ENCODE measurements around the gene CSTPP1. TPM values are rescaled to one million over a fixed set of nuclear protein-coding genes. Genes with fewer than 3 reads are reported as not detected.

The CSTPP1 gene
- total RNA-seq, 2 donors from 2014 or later, result 35.8 to 63.6 TPM

DNA sequence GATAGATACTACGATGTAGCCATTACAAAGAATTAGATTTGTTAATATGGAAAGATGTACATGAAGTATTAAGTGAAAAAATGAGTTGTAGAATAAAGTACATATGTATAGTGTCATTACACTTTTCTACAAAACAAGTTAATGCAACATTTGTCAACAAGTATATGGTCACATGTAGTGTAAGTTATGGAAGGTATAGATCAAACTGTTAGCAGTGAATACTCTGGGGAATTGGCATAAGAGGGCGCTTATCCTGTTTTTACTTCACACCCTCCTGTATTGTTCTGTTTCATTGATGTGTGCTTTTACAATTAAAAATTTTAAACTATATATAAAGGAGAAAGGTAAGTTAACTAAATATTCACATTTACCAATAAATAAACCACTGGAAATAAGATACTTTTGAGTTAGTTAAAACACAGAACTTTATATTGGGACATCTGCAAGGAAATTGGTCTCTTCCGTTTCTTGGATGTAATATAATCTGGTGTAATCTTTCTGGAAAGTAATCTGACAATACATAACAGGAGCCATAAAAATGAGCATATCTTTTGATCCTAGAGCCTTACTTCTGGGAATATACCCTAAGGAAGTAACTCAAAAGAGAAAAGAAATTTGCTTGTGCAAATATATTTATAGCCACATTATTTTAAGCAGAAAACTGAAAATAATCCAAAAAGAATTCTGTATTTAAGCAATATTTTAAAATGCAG, 34.5 kb downstream of the CSTPP1 start:
- no peak overlapping the region for H3K9ac ChIP-seq (ENCODE audit: low read depth in 2 of 2, low read length in 2 of 2)
- no peak for DNase-seq
- no peaks in the 10 kb centered on the region for H3K27me3 ChIP-seq
- H3K36me3 ChIP-seq, result no peaks in the 10 kb centered on the region
- no peak overlapping the region for H3K4me3 ChIP-seq
- TF ChIP-seq CTCF (IDR thresholded peaks at IDR 0.05), result no peak
- intact Hi-C loops (cut with DNase I), result no loop called here
- no peak overlapping the region for H3K27ac ChIP-seq
- no peaks in the 10 kb centered on the region for H3K9me3 ChIP-seq
- no peaks in the 10 kb centered on the region for H3K4me1 ChIP-seq

DNA sequence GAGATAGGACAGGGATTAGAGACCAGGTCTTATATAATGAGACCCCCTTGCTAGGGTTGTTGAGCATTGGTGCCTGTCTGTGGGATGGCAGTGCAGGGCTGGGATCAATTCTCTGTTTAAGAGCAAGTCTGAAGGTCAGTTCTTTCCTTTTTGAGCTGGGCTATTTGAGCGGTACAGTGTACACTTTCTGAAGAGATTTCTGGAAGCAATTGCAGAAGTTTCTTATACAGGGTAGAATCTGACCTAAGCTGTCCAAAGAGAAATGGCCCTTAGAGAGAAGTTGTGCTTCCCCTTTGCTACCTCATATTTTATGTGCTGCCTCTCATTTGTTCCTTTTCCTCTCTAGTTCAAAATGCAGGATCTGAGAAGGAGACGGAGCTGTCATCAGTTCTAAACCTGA, 35.8 kb downstream of the CSTPP1 start:
- intact Hi-C loops (cut with DNase I), result no loop called here

GRCh38 chr11:46972821-46973220, 36.3 kb downstream of the CSTPP1 start:
- H3K27me3 ChIP-seq, result no peaks in the 10 kb centered on the region
- intact Hi-C loops (cut with DNase I), result no loop called here
- H3K9me3 ChIP-seq, result no peaks in the 10 kb centered on the region
- H3K9ac ChIP-seq (ENCODE audit: low read depth in 2 of 2, low read length in 2 of 2), result no peak overlapping the region
- no peak overlapping the region for H3K4me3 ChIP-seq
- TF ChIP-seq CTCF (IDR thresholded peaks at IDR 0.05), result no peak
- H3K4me1 ChIP-seq, result no peaks in the 10 kb centered on the region
- no peaks in the 10 kb centered on the region for H3K36me3 ChIP-seq
- H3K27ac ChIP-seq, result no peak overlapping the region
- no peak for DNase-seq

More for the DNA sequence above, 35.8 kb downstream of the CSTPP1 start:
- no peaks in the 10 kb centered on the region for H3K9me3 ChIP-seq
- no peak overlapping the region for H3K9ac ChIP-seq (ENCODE audit: low read depth in 2 of 2, low read length in 2 of 2)
- no peaks in the 10 kb centered on the region for H3K36me3 ChIP-seq
- H3K4me1 ChIP-seq, result no peaks in the 10 kb centered on the region
- no peak overlapping the region for H3K4me3 ChIP-seq
- no peak for DNase-seq
- TF ChIP-seq CTCF (IDR thresholded peaks at IDR 0.05), result no peak
- H3K27ac ChIP-seq, result peak overlapping the region; percentile 14
- no peaks in the 10 kb centered on the region for H3K27me3 ChIP-seq

GRCh38 chr11:46976182-46976854, 39.8 kb downstream of the CSTPP1 start:
- Histone ChIP-seq H3K27me3 (no peaks in the 10 kb centered on the region), H3K9ac (ENCODE audit: low read depth in 2 of 2, low read length in 2 of 2) (no peak overlapping the region), H3K27ac (no peak overlapping the region), H3K36me3 (no peaks in the 10 kb centered on the region), H3K4me3 (no peak overlapping the region), H3K4me1 (no peaks in the 10 kb centered on the region), H3K9me3 (no peaks in the 10 kb centered on the region)
- no peak for TF ChIP-seq CTCF (IDR thresholded peaks at IDR 0.05)
- intact Hi-C loops (cut with DNase I), result no loop called here
- DNase-seq, result no peak

GRCh38 chr11:46977038-46977813, 40.7 kb downstream of the CSTPP1 start:
- no peak for TF ChIP-seq CTCF (IDR thresholded peaks at IDR 0.05)
- no peaks in the 10 kb centered on the region for H3K4me1 ChIP-seq
- no peak overlapping the region for H3K9ac ChIP-seq (ENCODE audit: low read depth in 2 of 2, low read length in 2 of 2)
- no peak for DNase-seq
- intact Hi-C loops (cut with DNase I), result no loop called here
- no peaks in the 10 kb centered on the region for H3K9me3 ChIP-seq
- no peak overlapping the region for H3K27ac ChIP-seq
- H3K27me3 ChIP-seq, result no peaks in the 10 kb centered on the region
- H3K4me3 ChIP-seq, result no peak overlapping the region
- H3K36me3 ChIP-seq, result no peaks in the 10 kb centered on the region
